Stimulated activated CD8-positive, alpha-beta memory T cell treated with anti-CD3 and anti-CD28 coated beads, Interleukin-2, amount 100 ng/mL, for 48 hours (primary cell): Measurements from ENCODE around the gene CEMP1.

Experiments
- DNase-seq, 2 donors: peaks; one replicate each; pipeline ENCODE4 v3.0.0-alpha.2; 2020; ENCODE audit warnings: low read depth in 2 of 2

CEMP1 gene

GRCh38 chr16:2484898-2485508, 46.2 kb downstream of the CEMP1 start:
- DNase-seq, result no peak

GRCh38 chr16:2483939-2484897, 47.0 kb downstream of the CEMP1 start:
- DNase-seq, result no peak

GRCh38 chr16:2482708-2483534, 48.3 kb downstream of the CEMP1 start:
- no peak for DNase-seq

GRCh38 chr16:2482249-2482648, 49.0 kb downstream of the CEMP1 start:
- DNase-seq, result no peak

GRCh38 chr16:2481676-2482075, 49.5 kb downstream of the CEMP1 start:
- DNase-seq, result no peak

GRCh38 chr16:2480948-2481347, 50.3 kb downstream of the CEMP1 start:
- DNase-seq, result no peak
